HL-60 (cell line): Measurements from ENCODE around the gene GRID1.

Experiments used
- DNase-seq, 2 experiments: peaks; one replicate each; pipeline ENCODE4 v3.0.0-alpha.2; 2010 to 2020; ENCODE audit warnings: low read depth in 1 of 2, low spot score in 1 of 2
- H3K27ac ChIP-seq: fragments of 250-450 bp; sonication (Bioruptor Pico); replicated peaks from 2 replicates; pipeline ENCODE4 v1.5.1; 2020; ENCODE audit warnings: mild to moderate bottlenecking, moderate library complexity
- H3K27me3 ChIP-seq: fragments of 250-450 bp; sonication (Bioruptor Pico); 2 replicates; pipeline ENCODE4 v1.5.1; 2021; ENCODE audit warnings: mild to moderate bottlenecking, moderate library complexity; ENCODE audit not compliant: insufficient read depth, poor library complexity, severe bottlenecking
- H3K4me3 ChIP-seq: replicated peaks from 2 replicates; pipeline ENCODE4 v1.5.1; 2011; ENCODE audit warnings: mild to moderate bottlenecking, control low read depth, low read length; ENCODE audit not compliant: insufficient read depth
- GABPA ChIP-seq: IDR thresholded peaks from 2 replicates; pipeline ENCODE4 v1.6.1; 2012; ENCODE audit warnings: low read depth
- POLR2AphosphoS5 ChIP-seq: IDR thresholded peaks from 2 replicates; pipeline ENCODE4 v1.6.1; 2012; ENCODE audit warnings: low read depth
- REST ChIP-seq: IDR thresholded peaks from 2 replicates; pipeline ENCODE4 v1.6.1; 2012; ENCODE audit warnings: low read depth; ENCODE audit not compliant: insufficient replicate concordance
- SPI1 ChIP-seq: IDR thresholded peaks from 2 replicates; pipeline ENCODE4 v1.6.1; 2012; ENCODE audit warnings: low read depth, mild to moderate bottlenecking, borderline replicate concordance
- TF ChIP-seq, protein P1 (sequence below): IDR thresholded peaks from one replicate; pipeline ENCODE4 v1.5.1; 2011; ENCODE audit warnings: low read length, control low read depth, inconsistent platforms; ENCODE audit not compliant: insufficient read depth

The GRID1 gene

GRCh38 chr10:86045896-86046295 lies 320.7 kb downstream of the GRID1 start:
- DNase-seq = no peak
- no peak overlapping the region for H3K4me3 ChIP-seq
- no peak overlapping the region for H3K27ac ChIP-seq
- TF ChIP-seq REST (no peak), SPI1 (no peak), POLR2AphosphoS5 (no peak), GABPA (no peak)
- TF ChIP-seq, protein P1, sequence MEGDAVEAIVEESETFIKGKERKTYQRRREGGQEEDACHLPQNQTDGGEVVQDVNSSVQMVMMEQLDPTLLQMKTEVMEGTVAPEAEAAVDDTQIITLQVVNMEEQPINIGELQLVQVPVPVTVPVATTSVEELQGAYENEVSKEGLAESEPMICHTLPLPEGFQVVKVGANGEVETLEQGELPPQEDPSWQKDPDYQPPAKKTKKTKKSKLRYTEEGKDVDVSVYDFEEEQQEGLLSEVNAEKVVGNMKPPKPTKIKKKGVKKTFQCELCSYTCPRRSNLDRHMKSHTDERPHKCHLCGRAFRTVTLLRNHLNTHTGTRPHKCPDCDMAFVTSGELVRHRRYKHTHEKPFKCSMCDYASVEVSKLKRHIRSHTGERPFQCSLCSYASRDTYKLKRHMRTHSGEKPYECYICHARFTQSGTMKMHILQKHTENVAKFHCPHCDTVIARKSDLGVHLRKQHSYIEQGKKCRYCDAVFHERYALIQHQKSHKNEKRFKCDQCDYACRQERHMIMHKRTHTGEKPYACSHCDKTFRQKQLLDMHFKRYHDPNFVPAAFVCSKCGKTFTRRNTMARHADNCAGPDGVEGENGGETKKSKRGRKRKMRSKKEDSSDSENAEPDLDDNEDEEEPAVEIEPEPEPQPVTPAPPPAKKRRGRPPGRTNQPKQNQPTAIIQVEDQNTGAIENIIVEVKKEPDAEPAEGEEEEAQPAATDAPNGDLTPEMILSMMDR = no peak
- peaks cover 3% of the 10 kb centered on the region for H3K27me3 ChIP-seq

GRCh38 chr10:86044029-86044428 lies 322.6 kb downstream of the GRID1 start:
- TF ChIP-seq SPI1 (no peak), POLR2AphosphoS5 (no peak), REST (no peak), GABPA (no peak)
- TF ChIP-seq, protein P1 = no peak
- no peak overlapping the region for H3K4me3 ChIP-seq
- no peak overlapping the region for H3K27ac ChIP-seq
- DNase-seq = no peak
- no peaks in the 10 kb centered on the region for H3K27me3 ChIP-seq

DNA sequence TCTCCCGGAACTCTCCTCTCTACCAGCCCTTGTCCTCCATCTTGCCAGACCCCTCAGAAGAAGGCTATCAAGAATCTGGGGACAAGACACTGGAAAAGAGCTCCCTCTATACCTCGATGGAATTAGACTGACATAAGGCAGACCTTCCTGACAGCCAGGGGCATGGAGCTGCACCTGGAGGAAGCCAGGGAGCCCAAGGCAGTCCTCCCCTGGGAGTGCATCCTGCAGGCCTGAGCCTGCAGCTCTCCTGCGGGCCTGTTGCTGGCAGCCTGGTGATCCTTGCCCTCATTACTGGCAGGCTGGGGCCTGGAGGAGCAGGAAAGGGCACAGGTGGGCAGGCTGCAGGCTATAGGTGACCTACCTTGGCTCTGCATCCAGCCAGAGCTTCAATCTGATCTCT lies 323.4 kb downstream of the GRID1 start:
- no peak overlapping the region for H3K27ac ChIP-seq
- no peak for DNase-seq

More for the DNA sequence above, 323.4 kb downstream of the GRID1 start:
- TF ChIP-seq, protein P1 = no peak
- TF ChIP-seq SPI1 (no peak), POLR2AphosphoS5 (no peak), GABPA (no peak), REST (no peak)
- H3K27me3 ChIP-seq = no peaks in the 10 kb centered on the region
- H3K4me3 ChIP-seq = no peak overlapping the region
